Loucy (cell line): Measurements from ENCODE around the gene EIF1B.

ENCODE experiments used
- H2AFZ ChIP-seq: fragments of 200-600 bp; sonication (generic); 2 replicates; pipeline ENCODE4 v1.6.0; 2016; ENCODE audit warnings: antibody characterized with exemption, mild to moderate bottlenecking, low read length, moderate library complexity
- H3F3A ChIP-seq: fragments of 200-600 bp; 2 replicates; pipeline ENCODE4 v1.6.0; 2016; ENCODE audit warnings: antibody characterized with exemption, low read depth, mild to moderate bottlenecking
- H3K27me3 ChIP-seq: fragments of 200-600 bp; sonication (generic); 2 replicates; pipeline ENCODE4 v1.6.1; 2014; ENCODE audit warnings: low read length, mild to moderate bottlenecking; ENCODE audit not compliant: insufficient read depth, poor library complexity, severe bottlenecking
- H3K36me3 ChIP-seq: fragments of 200-600 bp; sonication (generic); 2 replicates; pipeline ENCODE4 v1.6.1; 2016; ENCODE audit warnings: low read length; ENCODE audit not compliant: insufficient read depth
- H3K4me1 ChIP-seq: fragments of 200-600 bp; sonication (generic); 2 replicates; pipeline ENCODE4 v1.5.1; 2014; ENCODE audit warnings: low read length, mild to moderate bottlenecking; ENCODE audit not compliant: insufficient read depth, poor library complexity, severe bottlenecking
- H3K4me2 ChIP-seq: fragments of 200-600 bp; sonication (generic); 2 replicates; pipeline ENCODE4 v1.6.0; 2014; ENCODE audit warnings: antibody characterized with exemption, low read length, low read depth, mild to moderate bottlenecking; ENCODE audit not compliant: poor library complexity, severe bottlenecking
- H3K4me3 ChIP-seq: fragments of 200-600 bp; sonication (generic); 2 replicates; pipeline ENCODE4 v1.5.1; 2014; ENCODE audit warnings: low read length, mild to moderate bottlenecking, mixed read lengths; ENCODE audit not compliant: poor library complexity, severe bottlenecking
- H3K79me2 ChIP-seq: fragments of 200-600 bp; sonication (generic); 2 replicates; pipeline ENCODE4 v1.6.1; 2014; ENCODE audit warnings: low read length; ENCODE audit not compliant: insufficient read depth
- H3K9ac ChIP-seq: fragments of 200-600 bp; sonication (generic); 2 replicates; pipeline ENCODE4 v1.6.0; 2014; ENCODE audit warnings: mild to moderate bottlenecking, low read depth, low read length, moderate library complexity; ENCODE audit not compliant: poor library complexity, severe bottlenecking
- H3K9me2 ChIP-seq: fragments of 200-600 bp; sonication (generic); replicated peaks from 2 replicates; pipeline ENCODE4 v1.6.1; 2016; ENCODE audit warnings: low read depth, low read length, mixed read lengths
- H3K9me3 ChIP-seq: fragments of 200-600 bp; sonication (generic); 2 replicates; pipeline ENCODE4 v1.6.1; 2014; ENCODE audit warnings: mild to moderate bottlenecking, antibody characterized with exemption, low read length, low read depth; ENCODE audit not compliant: insufficient read depth
- H4K20me1 ChIP-seq: fragments of 200-600 bp; sonication (generic); 2 replicates; pipeline ENCODE4 v1.6.0; 2014; ENCODE audit warnings: antibody characterized with exemption, low read length, mild to moderate bottlenecking; ENCODE audit not compliant: insufficient read depth, poor library complexity, severe bottlenecking
- EZH2phosphoT487 ChIP-seq: fragments of 200-600 bp; IDR thresholded peaks from 2 replicates; pipeline ENCODE4 v1.6.1; 2018; ENCODE audit warnings: antibody characterized with exemption, mild to moderate bottlenecking, moderate library complexity, borderline replicate concordance
- TF ChIP-seq, protein P1 (sequence below): fragments of 200-600 bp; sonication (generic); conservative IDR thresholded peaks from 2 replicates; pipeline ENCODE4 v1.5.1; 2014; ENCODE audit warnings: mild to moderate bottlenecking, antibody characterized with exemption, low read length

EIF1B gene

DNA sequence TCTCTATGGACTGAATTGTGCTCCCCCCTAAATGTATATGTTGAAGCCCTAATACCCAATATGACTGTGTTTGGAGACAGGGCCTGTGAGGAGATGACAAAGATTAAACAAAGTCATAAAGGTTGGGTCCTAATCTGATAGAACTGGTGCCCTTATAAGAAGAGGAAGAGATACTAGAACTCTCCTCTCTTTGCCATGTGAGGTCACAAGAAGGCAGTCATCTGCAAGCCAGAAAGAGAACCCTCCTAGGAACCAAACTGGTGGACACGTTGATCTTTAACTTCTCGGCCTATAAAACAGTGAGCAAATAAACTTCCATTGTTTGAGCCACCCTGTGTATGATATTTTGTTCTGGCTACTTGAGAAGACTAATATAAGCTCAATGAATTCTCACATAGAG is 45.9 kb downstream of the EIF1B start:
- Histone ChIP-seq H4K20me1 (no peaks in the 10 kb centered on the region), H3K9me3 (no peaks in the 10 kb centered on the region), H2AFZ (no peak overlapping the region), H3K4me1 (no peaks in the 10 kb centered on the region), H3K9me2 (no peaks in the 10 kb centered on the region), H3K79me2 (no peaks in the 10 kb centered on the region), H3K4me2 (no peak overlapping the region), H3F3A (no peaks in the 10 kb centered on the region), H3K27me3 (no peaks in the 10 kb centered on the region), H3K4me3 (no peak overlapping the region), H3K36me3 (no peaks in the 10 kb centered on the region), H3K9ac (no peak overlapping the region)
- no peak for TF ChIP-seq EZH2phosphoT487
- TF ChIP-seq, protein P1, sequence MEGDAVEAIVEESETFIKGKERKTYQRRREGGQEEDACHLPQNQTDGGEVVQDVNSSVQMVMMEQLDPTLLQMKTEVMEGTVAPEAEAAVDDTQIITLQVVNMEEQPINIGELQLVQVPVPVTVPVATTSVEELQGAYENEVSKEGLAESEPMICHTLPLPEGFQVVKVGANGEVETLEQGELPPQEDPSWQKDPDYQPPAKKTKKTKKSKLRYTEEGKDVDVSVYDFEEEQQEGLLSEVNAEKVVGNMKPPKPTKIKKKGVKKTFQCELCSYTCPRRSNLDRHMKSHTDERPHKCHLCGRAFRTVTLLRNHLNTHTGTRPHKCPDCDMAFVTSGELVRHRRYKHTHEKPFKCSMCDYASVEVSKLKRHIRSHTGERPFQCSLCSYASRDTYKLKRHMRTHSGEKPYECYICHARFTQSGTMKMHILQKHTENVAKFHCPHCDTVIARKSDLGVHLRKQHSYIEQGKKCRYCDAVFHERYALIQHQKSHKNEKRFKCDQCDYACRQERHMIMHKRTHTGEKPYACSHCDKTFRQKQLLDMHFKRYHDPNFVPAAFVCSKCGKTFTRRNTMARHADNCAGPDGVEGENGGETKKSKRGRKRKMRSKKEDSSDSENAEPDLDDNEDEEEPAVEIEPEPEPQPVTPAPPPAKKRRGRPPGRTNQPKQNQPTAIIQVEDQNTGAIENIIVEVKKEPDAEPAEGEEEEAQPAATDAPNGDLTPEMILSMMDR = no peak

DNA sequence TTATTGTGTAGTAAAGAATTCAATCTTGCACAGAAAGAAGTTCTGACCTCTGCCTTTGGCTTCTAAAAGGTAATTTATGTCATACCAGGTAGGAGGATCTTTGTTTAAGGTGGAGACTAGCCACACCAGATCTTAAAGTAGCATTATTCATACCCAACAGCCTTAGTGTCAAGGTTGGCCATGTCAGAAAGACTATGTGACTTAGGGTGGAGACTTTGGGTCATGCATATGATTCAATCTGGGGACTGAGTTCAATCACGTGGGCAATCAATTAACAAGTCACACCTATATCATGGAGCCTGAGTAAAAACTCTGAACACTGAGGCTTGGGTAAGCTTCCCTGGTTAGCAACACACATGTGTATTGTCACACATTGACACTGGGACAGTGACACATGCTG is 48.9 kb downstream of the EIF1B start:
- H3K27me3 ChIP-seq = no peaks in the 10 kb centered on the region
- no peaks in the 10 kb centered on the region for H3K9me3 ChIP-seq
- H3F3A ChIP-seq = no peaks in the 10 kb centered on the region
- no peaks in the 10 kb centered on the region for H3K36me3 ChIP-seq
- no peak overlapping the region for H3K4me3 ChIP-seq
- no peaks in the 10 kb centered on the region for H3K9me2 ChIP-seq
- H3K79me2 ChIP-seq = no peaks in the 10 kb centered on the region
- H2AFZ ChIP-seq = no peak overlapping the region
- no peak overlapping the region for H3K9ac ChIP-seq
- H3K4me1 ChIP-seq = no peaks in the 10 kb centered on the region
- TF ChIP-seq, protein P1 = no peak
- TF ChIP-seq EZH2phosphoT487 = no peak
- no peak overlapping the region for H3K4me2 ChIP-seq
- no peaks in the 10 kb centered on the region for H4K20me1 ChIP-seq
